NCI-H1105 (cell line): ENCODE data around the gene C1orf105.
"Not testable (repeated sequence)": the region's sequence is repeated elsewhere in the genome, so short reads cannot be mapped to it uniquely, and the experiment has no call there.

Experiments
- DNase-seq: peaks from one replicate; lab custom pipeline; 2025; lab: John Stamatoyannopoulos, UW

C1orf105 gene

GRCh38 chr1:172420385-172420784 lies at the start of gene C1orf105:
TSS of gene C1orf105 (plus strand) at chr1:172420685. CDS start at chr1:172420886, 201 bp downstream.
- no peak for DNase-seq

DNA sequence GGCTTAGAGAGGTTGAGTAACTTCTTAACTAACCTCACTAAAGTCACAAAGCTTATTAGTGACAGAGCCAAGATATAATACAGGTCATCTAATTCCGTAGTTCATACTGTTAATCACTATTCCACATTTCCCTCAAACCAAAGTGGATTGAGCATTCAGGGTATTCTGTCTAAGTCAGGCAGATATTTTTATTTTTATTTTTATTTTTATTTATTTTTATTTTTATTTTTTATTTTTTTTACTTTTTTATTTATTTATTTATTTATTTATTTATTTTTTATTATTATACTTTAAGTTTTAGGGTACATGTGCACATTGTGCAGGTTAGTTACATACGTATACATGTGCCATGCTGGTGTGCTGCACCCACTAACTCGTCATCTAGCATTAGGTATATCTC lies 48.8 kb upstream of the C1orf105 start:
- not testable (repeated sequence) for DNase-seq

DNA sequence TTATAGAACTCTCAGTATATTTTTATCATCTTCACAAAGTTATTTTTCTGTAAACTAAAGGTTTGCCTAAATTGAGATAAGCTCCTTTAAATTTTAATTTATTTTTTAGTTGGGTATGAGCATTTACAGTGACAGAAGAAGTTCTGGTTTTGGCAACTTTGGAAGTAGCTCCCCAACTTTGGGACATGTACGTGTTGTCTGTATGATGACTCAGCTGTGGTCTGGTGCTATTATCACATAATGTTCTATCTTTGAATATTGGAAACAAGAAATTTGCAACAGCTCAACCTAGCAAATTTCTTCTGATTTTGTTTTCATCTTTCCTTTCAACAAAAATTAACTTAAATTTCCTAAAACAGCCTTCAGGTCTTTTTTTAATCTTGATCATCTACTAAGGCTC lies 46.6 kb upstream of the C1orf105 start:
- DNase-seq = no peak

- DNase-seq = no peak
Observed at GRCh38 chr1:172375211-172375631, 45.3 kb upstream of the C1orf105 start.

DNA sequence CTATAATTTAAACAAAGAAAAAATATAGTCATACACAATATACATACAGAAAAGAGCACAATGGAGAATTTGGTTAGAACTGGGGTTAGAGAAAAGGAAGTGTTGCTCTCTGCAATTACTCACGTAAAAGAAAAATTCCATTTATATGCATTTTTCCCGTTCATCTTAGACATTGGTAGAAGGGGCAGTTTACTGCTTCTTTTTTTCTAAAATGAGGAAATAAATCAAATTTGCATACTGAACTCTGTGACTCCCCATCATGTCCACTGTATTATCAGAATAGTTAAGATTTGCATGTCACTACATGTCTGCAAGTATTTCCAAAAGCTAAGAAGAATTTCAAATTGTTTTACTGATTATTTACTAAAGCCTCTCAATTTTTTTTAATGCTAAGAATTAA lies 44.1 kb upstream of the C1orf105 start:
- no peak for DNase-seq

DNA sequence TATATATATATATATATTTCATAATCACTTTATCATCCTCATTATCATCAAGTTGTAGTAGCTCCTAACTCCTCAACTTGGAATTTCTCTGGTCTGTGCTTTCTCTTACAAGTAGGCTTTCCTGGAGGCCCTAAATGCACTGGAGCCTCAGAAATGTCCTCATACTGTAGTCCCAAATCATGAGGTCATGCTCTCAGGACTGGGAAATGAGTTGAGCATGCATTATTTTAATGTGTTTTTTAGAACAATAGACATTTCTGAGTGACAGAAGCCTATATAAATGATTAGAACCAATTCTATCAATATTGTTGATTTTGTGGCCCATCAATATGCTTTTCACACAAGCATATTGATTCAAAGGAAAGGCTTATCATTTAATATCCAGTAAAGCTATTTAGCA lies 42.9 kb upstream of the C1orf105 start:
- no peak for DNase-seq

DNA sequence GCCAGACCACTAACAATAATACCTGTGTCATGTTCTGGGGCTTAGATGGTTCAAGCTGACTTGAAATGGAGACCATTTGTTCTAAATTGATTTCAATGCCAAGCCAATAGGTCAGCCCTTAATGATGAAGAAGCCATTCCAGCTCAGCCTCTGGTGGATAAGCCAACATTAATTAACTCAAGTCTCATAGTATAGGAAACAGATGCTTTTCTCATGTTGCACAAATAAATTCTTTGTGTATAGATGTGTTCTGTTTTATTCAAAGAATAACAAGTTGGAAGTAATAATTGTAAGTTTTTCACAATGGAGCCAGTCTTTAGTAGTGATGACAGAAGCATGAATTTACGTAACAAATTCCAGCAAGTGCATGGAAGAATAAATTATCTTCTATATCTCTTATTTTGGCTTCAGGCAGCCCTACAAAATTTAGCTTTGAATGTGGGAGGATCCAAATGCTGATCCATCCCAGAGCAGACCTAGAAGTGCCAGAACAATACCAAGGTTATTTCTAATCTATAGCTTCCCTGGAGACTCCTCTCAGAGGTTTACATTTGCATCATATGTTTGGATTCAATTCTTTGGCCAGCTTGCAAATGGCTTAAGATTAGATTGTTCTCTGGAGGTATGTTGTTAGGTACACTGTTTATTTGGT lies 42.2 kb upstream of the C1orf105 start:
- no peak for DNase-seq

- DNase-seq = no peak
Observed at GRCh38 chr1:172380441-172381244, 39.8 kb upstream of the C1orf105 start.

DNA sequence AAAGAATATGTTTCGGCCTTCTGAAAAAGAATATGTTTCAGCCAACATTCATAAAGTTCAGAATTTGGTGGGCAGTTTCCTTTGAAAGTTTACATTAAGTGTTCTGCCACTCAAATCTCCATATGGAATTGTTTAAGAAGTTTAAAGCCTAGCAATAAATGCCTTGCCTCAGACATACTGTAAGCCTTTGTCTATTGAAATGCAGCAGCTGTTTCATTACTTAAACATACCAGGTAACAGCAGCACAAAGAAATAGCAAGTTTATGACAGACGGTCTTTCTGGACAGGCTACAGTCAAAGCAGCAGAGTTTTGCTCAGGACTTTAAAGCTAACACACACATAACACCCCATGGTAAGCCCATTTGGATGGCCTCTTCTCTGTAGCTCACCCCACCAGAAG lies 38.5 kb upstream of the C1orf105 start:
- DNase-seq = no peak

DNA sequence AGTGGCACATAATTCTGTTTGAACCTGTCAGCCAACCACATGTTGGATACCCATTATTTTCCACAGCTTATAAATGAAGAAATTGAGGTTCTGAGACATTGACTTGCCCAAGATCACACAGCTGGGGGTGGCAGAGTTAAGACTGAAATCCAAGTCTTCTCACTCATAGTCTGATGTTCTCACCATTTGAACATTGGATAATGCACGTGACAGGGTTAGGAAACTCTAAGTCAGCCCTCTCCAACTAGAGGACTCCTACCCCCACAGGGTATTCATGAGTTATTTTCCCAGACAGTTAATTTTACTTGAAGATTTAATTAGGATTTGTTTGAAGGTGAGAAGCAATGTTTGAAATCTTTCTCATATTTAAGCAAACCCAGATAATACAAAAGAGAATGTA lies 38.1 kb upstream of the C1orf105 start:
- DNase-seq = no peak

- DNase-seq = no peak
Observed at GRCh38 chr1:172382990-172383389, 37.5 kb upstream of the C1orf105 start.

- DNase-seq = no peak
Observed at GRCh38 chr1:172383536-172383935, 36.9 kb upstream of the C1orf105 start.

DNA sequence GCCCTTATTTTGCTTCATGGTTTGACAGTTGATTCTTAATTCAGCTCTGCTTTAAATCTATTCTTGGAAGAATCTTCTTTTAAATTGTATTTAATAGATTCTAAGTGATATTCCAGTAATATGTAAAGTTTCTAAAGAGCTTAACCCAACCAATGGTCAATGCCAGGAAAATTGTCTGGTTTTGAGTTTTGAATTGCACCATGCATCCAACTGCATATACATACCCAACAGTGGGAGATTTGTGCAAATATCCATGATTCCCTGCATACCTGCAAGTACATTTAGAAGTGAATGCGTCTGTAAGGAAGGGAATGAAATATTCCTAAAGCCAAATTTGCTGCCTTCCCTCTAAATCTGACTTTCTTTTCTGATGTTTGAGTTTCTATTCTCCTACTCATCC lies 35.8 kb upstream of the C1orf105 start:
- no peak for DNase-seq

DNA sequence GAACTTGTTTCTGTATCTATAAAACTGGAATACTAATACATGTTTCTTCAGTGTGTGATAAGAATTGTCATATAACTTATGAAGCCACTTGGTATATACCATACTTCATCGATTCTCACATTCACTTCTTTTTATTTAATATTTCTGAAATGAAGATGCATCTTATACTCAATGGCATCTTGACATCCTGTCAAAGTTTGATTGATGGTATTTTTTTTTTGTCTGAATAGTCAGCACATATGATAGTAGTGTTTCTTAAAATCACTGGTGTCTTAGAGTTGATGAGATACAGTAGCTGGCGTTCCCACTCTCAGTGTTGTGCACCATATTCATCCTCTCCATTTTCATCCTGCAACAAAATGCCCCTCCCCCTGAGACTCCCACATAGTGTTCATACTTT lies 34.4 kb upstream of the C1orf105 start:
- no peak for DNase-seq

- DNase-seq = no peak
Observed at GRCh38 chr1:172388490-172388889, 32.0 kb upstream of the C1orf105 start.

GRCh38 chr1:172390301-172390682 lies 30.2 kb upstream of the C1orf105 start:
- no peak for DNase-seq

GRCh38 chr1:172390683-172391551 lies 29.6 kb upstream of the C1orf105 start:
- DNase-seq = no peak

GRCh38 chr1:172391976-172392375 lies 28.5 kb upstream of the C1orf105 start:
- DNase-seq = no peak

DNA sequence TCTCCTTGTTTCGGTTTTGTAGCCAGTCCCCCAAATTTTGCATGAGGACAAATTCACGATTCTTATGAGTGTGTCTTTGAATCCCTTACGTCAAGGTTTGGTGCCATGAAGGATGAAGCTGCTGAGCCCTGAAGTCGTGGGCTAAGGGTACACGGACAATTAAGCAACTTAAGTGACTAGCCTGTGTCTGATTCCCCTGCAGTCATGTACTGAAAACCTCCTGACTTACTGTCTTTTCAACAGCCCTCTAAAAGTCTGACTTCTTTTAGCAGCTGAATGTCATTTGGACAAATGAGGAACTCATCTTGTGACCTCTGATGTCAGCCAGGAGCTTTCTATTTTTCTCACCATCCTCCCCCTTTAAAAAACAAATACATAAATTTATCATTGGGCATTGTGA lies 27.1 kb upstream of the C1orf105 start:
- DNase-seq = no peak

- no peak for DNase-seq
Observed at GRCh38 chr1:172394141-172394751, 26.2 kb upstream of the C1orf105 start.

DNA sequence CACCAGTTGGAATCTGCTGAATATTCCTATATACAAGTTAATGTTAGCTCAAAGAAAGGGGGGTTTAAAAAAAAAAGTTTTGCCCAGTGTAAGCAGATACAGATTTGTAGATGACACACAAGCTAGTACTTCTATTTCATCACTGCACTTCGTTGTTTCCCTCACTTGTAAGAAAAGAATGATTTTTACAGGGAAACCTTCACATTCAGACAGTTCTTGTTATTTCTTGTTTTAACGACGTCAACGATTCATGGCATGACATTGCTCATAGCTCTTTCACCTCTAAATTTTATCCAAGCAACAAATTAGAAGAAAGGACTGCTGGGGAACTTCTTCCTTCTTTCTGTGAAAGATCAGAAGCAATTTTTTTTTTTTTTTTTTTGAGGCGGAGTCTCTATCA lies 25.7 kb upstream of the C1orf105 start:
- DNase-seq = no peak

- no peak for DNase-seq
Observed at GRCh38 chr1:172395576-172395975, 24.9 kb upstream of the C1orf105 start.
